ENCODE measurements around the gene UPP1. TPM values are rescaled to one million over a fixed set of nuclear protein-coding genes. Genes with fewer than 3 reads are reported as not detected.

The UPP1 gene
- total and polyA plus RNA-seq, 2 of the 13 experiments (the other 11 are each of a cell fraction or from before 2014, with no cell fraction given) = 5.7 to 9.8 TPM

DNA sequence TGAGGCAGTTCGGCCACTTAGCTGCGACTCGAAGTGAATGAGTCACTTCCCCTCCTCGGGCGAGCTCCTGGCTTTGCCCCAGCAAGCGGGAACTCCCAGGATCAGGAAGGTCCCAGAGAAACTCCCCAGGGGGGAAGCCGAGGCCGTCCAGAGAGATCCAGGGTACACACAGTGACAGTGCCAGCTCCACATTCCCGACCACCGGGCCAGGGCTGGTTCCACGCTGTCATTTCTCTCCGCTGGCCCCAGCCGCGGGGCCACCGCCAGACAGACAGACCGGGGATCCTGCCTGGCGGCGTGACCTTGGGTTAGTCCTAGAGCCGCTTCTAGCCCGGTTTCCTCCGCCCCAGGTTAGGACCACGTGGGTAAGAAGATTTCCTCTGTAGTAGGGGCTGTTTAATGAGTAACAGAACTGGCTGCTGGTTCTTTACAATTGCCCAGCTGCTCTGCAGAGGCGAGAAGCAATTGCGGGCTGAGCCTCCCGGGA is 463 bp upstream of the UPP1 start (continued):
- TF ChIP-seq TRIM24 (CRISPR knock-in tag; IDR thresholded peaks at IDR 0.05) = no peak
- peak in 1 of 2 experiments; percentile 69; a peak in 2 of 4 replicates for TF ChIP-seq NR2F1 (CRISPR knock-in tag; IDR thresholded peaks at IDR 0.05)
- TF ChIP-seq SCMH1 (CRISPR knock-in tag; IDR thresholded peaks at IDR 0.05; ENCODE audit: borderline replicate concordance) = no peak
- TF ChIP-seq TGIF2 (CRISPR knock-in tag; IDR thresholded peaks at IDR 0.05) = no peak
- TF ChIP-seq ZNF44 (CRISPR knock-in tag; IDR thresholded peaks at IDR 0.05) = no peak
- no peak for TF ChIP-seq ZNF251 (CRISPR knock-in tag; IDR thresholded peaks at IDR 0.05)
- TF ChIP-seq ARNT (IDR thresholded peaks at IDR 0.05) = no peak
- TF ChIP-seq, protein P1, sequence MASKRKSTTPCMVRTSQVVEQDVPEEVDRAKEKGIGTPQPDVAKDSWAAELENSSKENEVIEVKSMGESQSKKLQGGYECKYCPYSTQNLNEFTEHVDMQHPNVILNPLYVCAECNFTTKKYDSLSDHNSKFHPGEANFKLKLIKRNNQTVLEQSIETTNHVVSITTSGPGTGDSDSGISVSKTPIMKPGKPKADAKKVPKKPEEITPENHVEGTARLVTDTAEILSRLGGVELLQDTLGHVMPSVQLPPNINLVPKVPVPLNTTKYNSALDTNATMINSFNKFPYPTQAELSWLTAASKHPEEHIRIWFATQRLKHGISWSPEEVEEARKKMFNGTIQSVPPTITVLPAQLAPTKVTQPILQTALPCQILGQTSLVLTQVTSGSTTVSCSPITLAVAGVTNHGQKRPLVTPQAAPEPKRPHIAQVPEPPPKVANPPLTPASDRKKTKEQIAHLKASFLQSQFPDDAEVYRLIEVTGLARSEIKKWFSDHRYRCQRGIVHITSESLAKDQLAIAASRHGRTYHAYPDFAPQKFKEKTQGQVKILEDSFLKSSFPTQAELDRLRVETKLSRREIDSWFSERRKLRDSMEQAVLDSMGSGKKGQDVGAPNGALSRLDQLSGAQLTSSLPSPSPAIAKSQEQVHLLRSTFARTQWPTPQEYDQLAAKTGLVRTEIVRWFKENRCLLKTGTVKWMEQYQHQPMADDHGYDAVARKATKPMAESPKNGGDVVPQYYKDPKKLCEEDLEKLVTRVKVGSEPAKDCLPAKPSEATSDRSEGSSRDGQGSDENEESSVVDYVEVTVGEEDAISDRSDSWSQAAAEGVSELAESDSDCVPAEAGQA (IDR thresholded peaks at IDR 0.05; ENCODE audit: low read depth) = no peak
- TF ChIP-seq, protein P1 (CRISPR knock-in tag; IDR thresholded peaks at IDR 0.05; ENCODE audit: borderline replicate concordance) = no peak
- TF ChIP-seq ZSCAN25 (CRISPR knock-in tag; IDR thresholded peaks at IDR 0.05) = no peak
- TF ChIP-seq ZNF12 (CRISPR knock-in tag; IDR thresholded peaks at IDR 0.05) = 0 out of 2 replicates have a peak, but pooled peaks have one; percentile 29
- TF ChIP-seq ZSCAN21 (CRISPR knock-in tag; IDR thresholded peaks at IDR 0.05; ENCODE audit: borderline replicate concordance) = no peak
- TF ChIP-seq ZMYM2 (CRISPR knock-in tag; IDR thresholded peaks at IDR 0.05) = no peak
- no peak for TF ChIP-seq ZNF607 (CRISPR knock-in tag; IDR thresholded peaks at IDR 0.05; ENCODE audit: borderline replicate concordance)
- no peak for TF ChIP-seq RARG (CRISPR knock-in tag; IDR thresholded peaks at IDR 0.05; ENCODE audit: low read depth)
- no peak for TF ChIP-seq BRD4 (CRISPR knock-in tag; IDR thresholded peaks at IDR 0.05)
- TF ChIP-seq, protein P2, sequence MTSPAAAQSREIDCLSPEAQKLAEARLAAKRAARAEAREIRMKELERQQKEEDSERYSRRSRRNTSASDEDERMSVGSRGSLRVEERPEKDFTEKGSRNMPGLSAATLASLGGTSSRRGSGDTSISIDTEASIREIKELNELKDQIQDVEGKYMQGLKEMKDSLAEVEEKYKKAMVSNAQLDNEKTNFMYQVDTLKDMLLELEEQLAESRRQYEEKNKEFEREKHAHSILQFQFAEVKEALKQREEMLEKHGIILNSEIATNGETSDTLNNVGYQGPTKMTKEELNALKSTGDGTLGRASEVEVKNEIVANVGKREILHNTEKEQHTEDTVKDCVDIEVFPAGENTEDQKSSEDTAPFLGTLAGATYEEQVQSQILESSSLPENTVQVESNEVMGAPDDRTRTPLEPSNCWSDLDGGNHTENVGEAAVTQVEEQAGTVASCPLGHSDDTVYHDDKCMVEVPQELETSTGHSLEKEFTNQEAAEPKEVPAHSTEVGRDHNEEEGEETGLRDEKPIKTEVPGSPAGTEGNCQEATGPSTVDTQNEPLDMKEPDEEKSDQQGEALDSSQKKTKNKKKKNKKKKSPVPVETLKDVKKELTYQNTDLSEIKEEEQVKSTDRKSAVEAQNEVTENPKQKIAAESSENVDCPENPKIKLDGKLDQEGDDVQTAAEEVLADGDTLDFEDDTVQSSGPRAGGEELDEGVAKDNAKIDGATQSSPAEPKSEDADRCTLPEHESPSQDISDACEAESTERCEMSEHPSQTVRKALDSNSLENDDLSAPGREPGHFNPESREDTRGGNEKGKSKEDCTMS (CRISPR knock-in tag; conservative IDR thresholded peaks at IDR 0.05) = no peak
- peak; percentile 88 for TF ChIP-seq ESRRA (CRISPR knock-in tag; IDR thresholded peaks at IDR 0.05; ENCODE audit: low read depth)
- TF ChIP-seq TBL1XR1 (IDR thresholded peaks at IDR 0.05; ENCODE audit: borderline replicate concordance, low read length, partially characterized antibody) = no peak
- TF ChIP-seq ZNF431 (CRISPR knock-in tag; IDR thresholded peaks at IDR 0.05; ENCODE audit: borderline replicate concordance, low read depth) = no peak
- TF ChIP-seq HNF4A (CRISPR knock-in tag; IDR thresholded peaks at IDR 0.05) = no peak; the same call in none of the 2 replicates
- TF ChIP-seq, protein P3, sequence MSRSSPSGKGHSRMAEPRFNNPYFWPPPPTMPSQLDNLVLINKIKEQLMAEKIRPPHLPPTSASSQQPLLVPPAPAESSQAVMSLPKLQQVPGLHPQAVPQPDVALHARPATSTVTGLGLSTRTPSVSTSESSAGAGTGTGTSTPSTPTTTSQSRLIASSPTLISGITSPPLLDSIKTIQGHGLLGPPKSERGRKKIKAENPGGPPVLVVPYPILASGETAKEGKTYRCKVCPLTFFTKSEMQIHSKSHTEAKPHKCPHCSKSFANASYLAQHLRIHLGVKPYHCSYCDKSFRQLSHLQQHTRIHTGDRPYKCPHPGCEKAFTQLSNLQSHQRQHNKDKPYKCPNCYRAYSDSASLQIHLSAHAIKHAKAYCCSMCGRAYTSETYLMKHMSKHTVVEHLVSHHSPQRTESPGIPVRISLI (CRISPR knock-in tag; IDR thresholded peaks at IDR 0.05; ENCODE audit: borderline replicate concordance) = no peak

Data from HepG2 (cell line).